Subcutaneous adipose tissue (tissue), 4 donors: ENCODE measurements around the gene CUL7. TPM values are rescaled to one million over a fixed set of nuclear protein-coding genes. Genes with fewer than 3 reads are reported as not detected.

Source experiments
- CTCF ChIP-seq: fragments of 450-650 bp; IDR thresholded peaks from one replicate; pipeline ENCODE4 v1.5.1; 2016; ENCODE audit warnings: low read depth, mild to moderate bottlenecking, control low read depth, antibody characterized with exemption, moderate library complexity
- total RNA-seq, 4 donors: library from RNA; depleted of rRNA; stranded (reverse); fragments of >200 nt; gene quantifications; one replicate each; pipeline ENCODE4 v1.1.0, GENCODE V29; 2016

CUL7 gene
- total RNA-seq, 4 donors from 2014 or later = 7.2 to 25.6 (median 14.5) TPM

- no peak for TF ChIP-seq CTCF
Measured at GRCh38 chr6:43060755-43061633, 7.3 kb upstream of the CUL7 start.

DNA sequence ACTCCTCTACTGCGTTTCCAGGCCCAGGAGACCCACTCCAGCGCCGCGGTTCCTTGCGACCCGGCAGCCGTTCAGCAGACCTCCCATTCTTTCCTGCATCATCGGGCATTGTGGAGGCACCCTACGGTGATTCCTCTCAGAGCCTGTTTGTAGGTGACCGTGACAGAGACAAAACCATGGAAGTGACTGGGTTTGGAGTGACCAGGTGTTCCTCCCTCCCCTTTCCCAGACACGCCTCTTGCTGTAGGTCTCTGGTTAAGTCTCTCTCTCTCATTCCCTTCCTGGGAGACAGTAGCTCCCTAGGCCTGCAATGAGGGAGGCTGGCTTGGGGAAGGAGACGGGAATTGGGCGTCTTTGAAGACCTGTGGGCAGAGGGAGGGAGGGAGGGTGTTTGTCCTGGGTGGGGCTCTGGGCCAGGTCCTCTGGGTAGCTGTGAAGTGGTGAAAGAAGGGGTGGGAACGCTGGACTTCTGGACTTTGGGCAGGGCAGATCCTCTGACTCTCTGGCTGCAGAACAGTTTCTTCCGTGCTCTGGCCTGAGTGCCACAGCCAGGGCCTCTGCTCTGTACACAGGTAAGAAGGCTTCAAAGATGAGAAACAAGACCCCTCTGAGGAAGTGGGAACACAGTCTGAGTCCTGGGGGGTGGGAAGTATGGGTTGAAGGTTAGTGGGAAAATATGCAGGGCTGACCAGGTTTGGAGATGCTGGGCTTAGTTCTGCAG lies 6.5 kb upstream of the CUL7 start:
- TF ChIP-seq CTCF = no peak

GRCh38 chr6:43059168-43060033 lies 5.8 kb upstream of the CUL7 start, which contains the start of the genes KLC4 and MRPL2:
Gene KLC4, plus strand, starts transcription at chr6:43059631. Its CDS starts 1,705 bp downstream, at chr6:43061336.
Gene MRPL2, minus strand, starts transcription at chr6:43059434. Its CDS starts 53 bp downstream, at chr6:43059381.
- TF ChIP-seq CTCF = no peak

- TF ChIP-seq CTCF = no peak
Measured at GRCh38 chr6:43058531-43058930, 4.9 kb upstream of the CUL7 start.

DNA sequence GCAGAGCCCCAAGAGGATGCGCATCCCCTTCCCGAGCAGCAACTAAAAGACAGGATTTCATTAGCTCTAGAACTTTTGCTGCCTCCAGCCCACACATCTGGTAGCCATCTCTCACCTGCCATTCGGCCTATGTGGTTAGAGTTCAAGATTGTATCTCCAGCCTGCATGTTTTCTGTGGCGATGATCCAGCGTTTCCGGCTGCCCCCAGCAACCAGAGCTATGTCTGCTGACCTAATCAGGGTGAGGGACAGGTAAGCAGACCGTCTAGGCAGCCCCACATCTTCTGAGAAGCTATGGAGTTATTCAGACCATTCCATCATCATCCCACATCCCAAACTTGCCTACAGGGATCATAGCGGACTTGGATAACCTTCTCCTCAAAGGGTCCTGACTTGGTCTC lies 2.3 kb upstream of the CUL7 start:
- TF ChIP-seq CTCF = no peak

- no peak for TF ChIP-seq CTCF
Measured at GRCh38 chr6:43054206-43054943, 724 bp upstream of the CUL7 start.
